SK-N-SH (cell line): ENCODE results near the gene ETS1. TPM values are rescaled to one million over a fixed set of nuclear protein-coding genes. Genes with fewer than 3 reads are reported as not detected.
A peak's percentile ranks its signal among the peaks of the same experiment; 100 is the strongest.

Experiments
- CTCF ChIA-PET: fragments of 300-600, 350-600 bp; formaldehyde crosslinking; extraction: SDS; loops from one replicate; lab custom pipeline; 2021; lab: Yijun Ruan, JAX
- POLR2A ChIA-PET: fragments of 350-600 bp; sonication (Branson Sonifier 250); formaldehyde crosslinking; extraction: SDS; loops from one replicate; lab custom pipeline; 2020; ENCODE audit warnings: antibody characterized with exemption, inconsistent platforms; lab: Yijun Ruan, JAX
- DNase-seq: peaks from one replicate; pipeline ENCODE4 v3.0.0; 2012
- H2AFZ ChIP-seq: fragments of 200-600 bp; sonication (generic); 2 replicates; pipeline ENCODE4 v1.8.1; 2016; ENCODE audit warnings: antibody characterized with exemption, mild to moderate bottlenecking, low read depth
- H3F3A ChIP-seq: fragments of 200-600 bp; sonication (generic); replicated peaks from 2 replicates; pipeline ENCODE3; 2016; ENCODE audit warnings: antibody characterized with exemption, mild to moderate bottlenecking; ENCODE audit not compliant: insufficient read depth
- H3K27ac ChIP-seq, 2 experiments: fragments of 200-500 bp in 1 of 2; fragments of 200-600 bp in 1 of 2; sonication (Bioruptor generic) in 1 of 2; sonication (generic), shearing (Covaris generic) in 1 of 2; 2 replicates each; pipeline versions ENCODE4 v1.5.1 to v1.6.1; 2014 to 2016; ENCODE audit warnings: low read depth in 2 of 2, inconsistent platforms in 1 of 2, low read length in 1 of 2, mild to moderate bottlenecking in 1 of 2, mixed read lengths in 1 of 2
- H3K27me3 ChIP-seq: fragments of 200-600 bp; sonication (generic), shearing (Covaris generic); 2 replicates; pipeline ENCODE4 v1.6.1; 2016; ENCODE audit warnings: mixed run types; ENCODE audit not compliant: insufficient read depth
- H3K36me3 ChIP-seq, 2 experiments: fragments of 200-500 bp in 1 of 2; fragments of 200-600 bp in 1 of 2; sonication (Bioruptor generic) in 1 of 2; sonication (generic) in 1 of 2; replicated peaks in 1 of 2; 2 replicates each; pipeline versions ENCODE3 to v1.5.1; 2014 to 2016; ENCODE audit warnings: low read length in 1 of 2, mild to moderate bottlenecking in 1 of 2; ENCODE audit not compliant: insufficient read depth in 2 of 2, control insufficient read depth in 1 of 2
- H3K4me1 ChIP-seq, 2 experiments: fragments of 200-500 bp in 1 of 2; fragments of 200-600 bp in 1 of 2; sonication (Bioruptor generic) in 1 of 2; sonication (generic), shearing (Covaris generic) in 1 of 2; 2 replicates each; pipeline versions ENCODE4 v1.5.1 to v1.6.1; 2014 to 2016; ENCODE audit warnings: low read depth in 1 of 2, low read length in 1 of 2, mixed run types in 1 of 2; ENCODE audit not compliant: insufficient read depth in 2 of 2, control insufficient read depth in 1 of 2
- H3K4me2 ChIP-seq: fragments of 200-600 bp; sonication (generic), shearing (Covaris generic); 2 replicates; pipeline ENCODE4 v1.6.1; 2017; ENCODE audit warnings: mixed run types
- H3K4me3 ChIP-seq, 2 experiments: fragments of 200-500 bp in 1 of 2; fragments of 200-600 bp in 1 of 2; sonication (Bioruptor generic) in 1 of 2; sonication (generic), shearing (Covaris generic) in 1 of 2; 2 replicates each; pipeline versions ENCODE4 v1.5.1 to v1.8.1; 2014 to 2016; ENCODE audit warnings: low read depth in 2 of 2, inconsistent platforms in 1 of 2, low read length in 1 of 2, mild to moderate bottlenecking in 1 of 2, mixed read lengths in 1 of 2, moderate library complexity in 1 of 2
- H3K79me2 ChIP-seq: fragments of 200-600 bp; sonication (generic); 2 replicates; pipeline ENCODE4 v1.8.1; 2017; ENCODE audit warnings: mild to moderate bottlenecking; ENCODE audit not compliant: insufficient read depth
- H3K9ac ChIP-seq: fragments of 200-600 bp; sonication (generic); 2 replicates; pipeline ENCODE4 v1.6.1; 2017; ENCODE audit warnings: mixed run types
- H3K9me2 ChIP-seq: fragments of 200-600 bp; sonication (generic); 2 replicates; pipeline ENCODE4 v1.6.1; 2017; ENCODE audit warnings: mixed run types
- H3K9me3 ChIP-seq: fragments of 200-600 bp; sonication (generic); 2 replicates; pipeline ENCODE4 v1.6.1; 2017; ENCODE audit warnings: mixed run types, mild to moderate bottlenecking, moderate library complexity
- H4K20me1 ChIP-seq: fragments of 200-600 bp; sonication (generic); 2 replicates; pipeline ENCODE4 v1.6.1; 2017; ENCODE audit warnings: mild to moderate bottlenecking, mixed run types; ENCODE audit not compliant: insufficient read depth
- EP300 ChIP-seq, 2 experiments: IDR thresholded peaks; 2 replicates each; pipeline versions ENCODE4 v1.4.0 to v1.6.1; 2012; ENCODE audit warnings: borderline replicate concordance in 1 of 2, low read depth in 1 of 2, low read length in 1 of 2
- GATA2 ChIP-seq: sonication (generic); formaldehyde crosslinking; IDR thresholded peaks from 2 replicates; pipeline ENCODE4 v1.5.0; 2020; ENCODE audit warnings: mild to moderate bottlenecking, missing genetic modification reagents
- MXI1 ChIP-seq: IDR thresholded peaks from 2 replicates; pipeline ENCODE4 v1.6.1; 2012; ENCODE audit warnings: mild to moderate bottlenecking, low read depth, low read length, improper control_type of control experiment
- RAD21 ChIP-seq: IDR thresholded peaks from 2 replicates; pipeline ENCODE4 v1.6.1; 2012; ENCODE audit warnings: mild to moderate bottlenecking, low read length
- RXRA ChIP-seq: IDR thresholded peaks from 2 replicates; pipeline ENCODE4 v1.4.0; 2012; ENCODE audit warnings: low read depth, mild to moderate bottlenecking, borderline replicate concordance
- SMC3 ChIP-seq: IDR thresholded peaks from 2 replicates; pipeline ENCODE4 v1.6.1; 2012; ENCODE audit warnings: low read depth, low read length, improper control_type of control experiment
- WGBS: methylation state at CpG from one replicate; pipeline ENCODE4 v1.1.6; 2017; ENCODE audit warnings: low lambda C conversion rate; 5-methylcytosine and 5-hydroxymethylcytosine counted together
- polyA plus RNA-seq, 3 experiments: library from polyadenylated mRNA; depleted of rRNA; stranded (reverse); fragments of >200 nt; gene quantifications; 2 replicates each; pipeline ENCODE4 v1.2.3, GENCODE V29; 2012
- TF ChIP-seq, protein P1 (sequence below): IDR thresholded peaks from 2 replicates; pipeline ENCODE4 v1.6.1; 2012; ENCODE audit warnings: mild to moderate bottlenecking, low read depth, low read length, moderate library complexity
- TF ChIP-seq, protein P2 (sequence below): fragments of 150-350 bp; IDR thresholded peaks from 2 replicates; pipeline ENCODE4 v1.6.1; 2016; ENCODE audit warnings: mild to moderate bottlenecking, low read depth, low read length
- TF ChIP-seq, protein P3 (sequence below): fragments of 200-600 bp; sonication (generic); IDR thresholded peaks from 2 replicates; pipeline ENCODE4 v1.6.1; 2017; ENCODE audit warnings: antibody characterized with exemption, mild to moderate bottlenecking, moderate library complexity

Gene ETS1
- polyA plus RNA-seq, 1 of the 3 experiments (the other 2 are of a cell fraction), result 14.5 TPM

DNA sequence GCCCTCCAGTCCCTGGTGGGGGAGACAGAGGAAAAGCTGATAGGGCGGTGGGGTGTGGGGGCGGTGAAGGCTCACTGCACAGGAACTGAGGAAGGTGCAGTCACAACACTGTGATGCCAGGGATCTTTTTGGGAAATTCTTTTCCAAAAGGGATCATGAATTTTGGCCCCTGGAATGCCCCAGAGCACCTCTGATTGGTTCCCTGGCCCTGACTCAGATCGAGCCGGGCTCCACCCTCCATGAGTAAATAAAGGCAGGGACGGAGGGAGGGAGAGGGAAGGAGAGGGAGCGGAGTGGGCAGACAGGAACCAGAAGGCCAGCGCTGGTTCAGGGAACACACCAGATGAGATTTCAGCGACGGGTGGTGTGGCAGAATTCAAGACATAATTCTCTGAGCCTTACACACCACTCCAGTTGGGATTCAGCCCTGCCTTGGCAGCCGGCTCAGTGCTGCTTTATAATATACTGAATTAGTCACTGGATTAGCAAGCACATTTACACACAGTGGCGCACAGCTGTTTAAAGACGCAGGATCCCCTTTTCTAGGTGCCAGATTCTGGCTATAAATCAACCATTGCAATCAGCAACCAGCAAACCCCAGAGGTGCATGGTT lies 80.3 kb downstream of the ETS1 start (continued):
- TF ChIP-seq, protein P1, sequence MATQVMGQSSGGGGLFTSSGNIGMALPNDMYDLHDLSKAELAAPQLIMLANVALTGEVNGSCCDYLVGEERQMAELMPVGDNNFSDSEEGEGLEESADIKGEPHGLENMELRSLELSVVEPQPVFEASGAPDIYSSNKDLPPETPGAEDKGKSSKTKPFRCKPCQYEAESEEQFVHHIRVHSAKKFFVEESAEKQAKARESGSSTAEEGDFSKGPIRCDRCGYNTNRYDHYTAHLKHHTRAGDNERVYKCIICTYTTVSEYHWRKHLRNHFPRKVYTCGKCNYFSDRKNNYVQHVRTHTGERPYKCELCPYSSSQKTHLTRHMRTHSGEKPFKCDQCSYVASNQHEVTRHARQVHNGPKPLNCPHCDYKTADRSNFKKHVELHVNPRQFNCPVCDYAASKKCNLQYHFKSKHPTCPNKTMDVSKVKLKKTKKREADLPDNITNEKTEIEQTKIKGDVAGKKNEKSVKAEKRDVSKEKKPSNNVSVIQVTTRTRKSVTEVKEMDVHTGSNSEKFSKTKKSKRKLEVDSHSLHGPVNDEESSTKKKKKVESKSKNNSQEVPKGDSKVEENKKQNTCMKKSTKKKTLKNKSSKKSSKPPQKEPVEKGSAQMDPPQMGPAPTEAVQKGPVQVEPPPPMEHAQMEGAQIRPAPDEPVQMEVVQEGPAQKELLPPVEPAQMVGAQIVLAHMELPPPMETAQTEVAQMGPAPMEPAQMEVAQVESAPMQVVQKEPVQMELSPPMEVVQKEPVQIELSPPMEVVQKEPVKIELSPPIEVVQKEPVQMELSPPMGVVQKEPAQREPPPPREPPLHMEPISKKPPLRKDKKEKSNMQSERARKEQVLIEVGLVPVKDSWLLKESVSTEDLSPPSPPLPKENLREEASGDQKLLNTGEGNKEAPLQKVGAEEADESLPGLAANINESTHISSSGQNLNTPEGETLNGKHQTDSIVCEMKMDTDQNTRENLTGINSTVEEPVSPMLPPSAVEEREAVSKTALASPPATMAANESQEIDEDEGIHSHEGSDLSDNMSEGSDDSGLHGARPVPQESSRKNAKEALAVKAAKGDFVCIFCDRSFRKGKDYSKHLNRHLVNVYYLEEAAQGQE, result no peak
- TF ChIP-seq MXI1, result no peak
- TF ChIP-seq, protein P2, sequence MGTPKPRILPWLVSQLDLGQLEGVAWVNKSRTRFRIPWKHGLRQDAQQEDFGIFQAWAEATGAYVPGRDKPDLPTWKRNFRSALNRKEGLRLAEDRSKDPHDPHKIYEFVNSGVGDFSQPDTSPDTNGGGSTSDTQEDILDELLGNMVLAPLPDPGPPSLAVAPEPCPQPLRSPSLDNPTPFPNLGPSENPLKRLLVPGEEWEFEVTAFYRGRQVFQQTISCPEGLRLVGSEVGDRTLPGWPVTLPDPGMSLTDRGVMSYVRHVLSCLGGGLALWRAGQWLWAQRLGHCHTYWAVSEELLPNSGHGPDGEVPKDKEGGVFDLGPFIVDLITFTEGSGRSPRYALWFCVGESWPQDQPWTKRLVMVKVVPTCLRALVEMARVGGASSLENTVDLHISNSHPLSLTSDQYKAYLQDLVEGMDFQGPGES, result no peak
- TF ChIP-seq SMC3, result no peak
- peak in 1 of 2 experiments; percentile 69; a peak in 1 of 4 replicates for TF ChIP-seq EP300 (IDR thresholded peaks at IDR 0.05; ENCODE audit: borderline replicate concordance in 1 of 2, low read depth in 1 of 2, low read length in 1 of 2)
- peak; percentile 56; the same call in 1 of the 2 replicates for TF ChIP-seq RXRA

- Histone ChIP-seq H3K4me3 (no peak overlapping the region), H4K20me1 (peaks cover 22% of the 10 kb centered on the region), H3F3A (peaks cover 60% of the 10 kb centered on the region), H3K4me1 (peaks cover 59 to 68% of the 10 kb centered on the region in 2 experiments), H3K27me3 (no peaks in the 10 kb centered on the region), H2AFZ (no peak overlapping the region), H3K36me3 (peaks cover 0 to 3% of the 10 kb centered on the region in 2 experiments), H3K79me2 (peaks cover 96% of the 10 kb centered on the region), H3K9ac (peak overlapping the region; percentile 64; the same call in 1 of the 2 replicates), H3K4me2 (peak overlapping the region; percentile 77; the same call in 1 of the 2 replicates), H3K27ac (peak overlapping the region; percentile 90 to 100), H3K9me2 (no peaks in the 10 kb centered on the region), H3K9me3 (no peaks in the 10 kb centered on the region)
- POLR2A ChIA-PET, result no interaction called here
- 100% methylated on average over 15 of the region's 15 CpGs for WGBS
- DNase-seq, result no peak
- TF ChIP-seq, protein P3, sequence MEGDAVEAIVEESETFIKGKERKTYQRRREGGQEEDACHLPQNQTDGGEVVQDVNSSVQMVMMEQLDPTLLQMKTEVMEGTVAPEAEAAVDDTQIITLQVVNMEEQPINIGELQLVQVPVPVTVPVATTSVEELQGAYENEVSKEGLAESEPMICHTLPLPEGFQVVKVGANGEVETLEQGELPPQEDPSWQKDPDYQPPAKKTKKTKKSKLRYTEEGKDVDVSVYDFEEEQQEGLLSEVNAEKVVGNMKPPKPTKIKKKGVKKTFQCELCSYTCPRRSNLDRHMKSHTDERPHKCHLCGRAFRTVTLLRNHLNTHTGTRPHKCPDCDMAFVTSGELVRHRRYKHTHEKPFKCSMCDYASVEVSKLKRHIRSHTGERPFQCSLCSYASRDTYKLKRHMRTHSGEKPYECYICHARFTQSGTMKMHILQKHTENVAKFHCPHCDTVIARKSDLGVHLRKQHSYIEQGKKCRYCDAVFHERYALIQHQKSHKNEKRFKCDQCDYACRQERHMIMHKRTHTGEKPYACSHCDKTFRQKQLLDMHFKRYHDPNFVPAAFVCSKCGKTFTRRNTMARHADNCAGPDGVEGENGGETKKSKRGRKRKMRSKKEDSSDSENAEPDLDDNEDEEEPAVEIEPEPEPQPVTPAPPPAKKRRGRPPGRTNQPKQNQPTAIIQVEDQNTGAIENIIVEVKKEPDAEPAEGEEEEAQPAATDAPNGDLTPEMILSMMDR, result 0 out of 2 replicates have a peak, but pooled peaks have one; percentile 8
- peak; percentile 7; the same call in 1 of the 2 replicates for TF ChIP-seq RAD21
- TF ChIP-seq GATA2 (CRISPR knock-in tag), result no peak
- CTCF ChIA-PET, result interaction anchor here (0.8 to 1.3 kb wide), 4 partner anchors 13 to 334 kb away, joined by 3 to 5 read pairs (median 4); no protein-coding TSS in a partner anchor
Measured at GRCh38 chr11:128506356-128506755, 81.0 kb downstream of the ETS1 start.
